ENCODE results near the gene TMEM86B.

The TMEM86B gene

DNA sequence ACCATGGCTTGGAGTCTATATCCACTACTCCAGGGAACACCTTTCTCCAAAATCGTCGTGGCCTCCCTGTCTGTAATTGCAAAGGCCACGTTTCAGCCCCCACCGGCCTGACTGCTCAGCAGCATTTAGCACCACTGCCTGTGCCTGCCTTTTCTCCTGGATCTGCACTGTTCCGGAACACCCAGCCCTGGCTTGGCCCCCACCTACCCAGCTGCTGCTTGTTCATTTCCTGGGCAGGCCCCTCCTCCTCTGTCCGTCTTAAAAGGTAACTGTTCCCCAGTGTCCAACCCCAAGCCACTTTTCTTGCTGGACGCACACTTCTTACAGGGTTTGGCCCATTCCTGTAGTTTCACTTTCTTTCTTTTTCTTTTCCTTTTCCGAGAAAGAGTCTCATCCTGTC is 39.9 kb downstream of the TMEM86B start:
- no peak overlapping the region for H3K4me3 ChIP-seq (ENCODE audit: low read depth, low read length)
- no peak for DNase-seq (ENCODE audit: low read depth)

DNA sequence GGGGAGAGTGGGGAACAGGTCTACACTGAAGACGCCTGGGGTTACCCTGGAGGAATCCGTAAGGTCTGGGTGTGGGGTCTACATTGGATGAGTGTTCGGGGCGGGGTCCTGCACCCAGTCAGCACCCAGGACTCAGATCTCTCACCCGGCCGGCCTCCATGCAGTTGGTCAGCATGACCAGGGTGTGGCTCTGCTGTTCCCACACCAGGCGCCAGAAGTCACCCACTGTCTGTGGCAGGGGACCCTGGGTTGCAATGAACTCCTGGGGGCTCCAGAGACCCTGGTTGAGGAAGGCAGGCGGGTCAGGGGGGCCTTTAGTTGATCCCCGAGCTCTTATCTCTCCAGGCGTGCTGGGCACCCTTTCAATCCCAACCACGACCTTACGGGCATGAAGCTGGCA is 42.5 kb downstream of the TMEM86B start:
- DNase-seq (ENCODE audit: low read depth): no peak
- H3K4me3 ChIP-seq (ENCODE audit: low read depth, low read length): no peak overlapping the region

DNA sequence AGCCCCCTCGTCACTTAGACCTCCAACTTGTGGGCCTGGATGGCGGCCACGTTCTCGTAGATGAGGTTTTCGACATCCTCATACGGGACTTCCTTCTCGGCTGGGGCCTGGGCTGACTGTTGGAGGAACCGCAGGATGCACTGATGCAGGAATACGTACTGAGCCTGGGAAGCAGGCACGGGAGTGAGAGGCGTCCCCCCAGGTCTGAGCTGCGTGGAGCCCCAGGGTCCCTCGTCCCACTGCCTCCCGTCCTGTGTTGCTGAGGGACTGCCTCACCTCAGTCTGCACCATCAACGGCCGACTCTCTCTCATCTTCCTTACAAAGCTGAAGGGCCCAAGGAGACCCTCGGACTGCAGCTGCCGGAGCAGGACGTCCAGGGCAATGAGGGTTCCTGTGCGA is 46.8 kb downstream of the TMEM86B start:
- H3K4me3 ChIP-seq (ENCODE audit: low read depth, low read length): no peak overlapping the region
- no peak for DNase-seq (ENCODE audit: low read depth)

DNA sequence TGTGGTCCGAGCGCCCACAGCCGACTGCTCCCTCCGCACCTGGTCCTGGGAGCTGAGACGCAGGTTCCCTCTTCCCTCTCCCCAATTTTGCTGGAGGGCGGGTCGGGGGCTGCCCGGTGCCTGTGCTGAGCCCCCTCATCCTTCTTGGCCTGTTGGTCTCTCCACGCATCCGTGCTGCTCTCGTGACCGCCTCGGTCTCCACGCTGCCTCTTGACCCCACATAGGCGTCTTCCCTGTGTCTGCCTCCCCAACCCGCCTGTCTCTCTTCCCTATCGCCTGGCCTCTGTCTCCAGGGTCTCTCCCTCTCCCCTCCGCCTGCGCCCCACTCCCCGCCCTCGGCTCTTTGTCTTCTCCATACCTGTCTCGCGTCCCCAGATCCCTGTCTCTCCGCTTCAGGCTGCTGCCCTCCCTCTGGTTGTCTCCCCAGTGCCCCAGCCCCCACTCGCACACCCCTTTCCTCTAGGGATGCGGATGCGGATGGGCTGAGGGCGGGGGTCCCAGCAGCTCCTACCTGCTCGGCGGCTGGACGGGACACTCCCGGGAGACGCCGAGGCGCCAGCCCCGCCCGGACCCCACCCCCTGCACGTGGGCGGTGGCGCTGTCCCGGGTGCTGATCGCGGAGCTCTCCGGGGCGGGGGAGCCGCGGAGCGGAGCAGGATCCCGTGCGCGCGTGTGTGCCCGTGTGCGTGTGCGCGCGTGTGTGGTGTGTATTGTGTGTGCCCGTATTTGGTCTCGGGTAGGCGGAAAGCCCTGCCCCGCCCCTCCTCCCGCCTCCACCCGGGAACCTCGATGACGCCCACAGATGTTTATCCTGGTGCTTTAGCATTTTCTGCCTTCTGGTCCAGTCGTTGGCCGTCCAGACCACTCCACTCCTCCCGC is 48.7 kb downstream of the TMEM86B start, which contains the start of gene SYT5:
Gene SYT5, minus strand, starts transcription at position 684 of the 879 bp plus-strand sequence. CDS start 1,248 bp downstream, outside the sequence.
- DNase-seq (ENCODE audit: low read depth): no peak
- peak within 1 kb of the TSS; percentile 50 for H3K4me3 ChIP-seq (ENCODE audit: low read depth, low read length)

DNA sequence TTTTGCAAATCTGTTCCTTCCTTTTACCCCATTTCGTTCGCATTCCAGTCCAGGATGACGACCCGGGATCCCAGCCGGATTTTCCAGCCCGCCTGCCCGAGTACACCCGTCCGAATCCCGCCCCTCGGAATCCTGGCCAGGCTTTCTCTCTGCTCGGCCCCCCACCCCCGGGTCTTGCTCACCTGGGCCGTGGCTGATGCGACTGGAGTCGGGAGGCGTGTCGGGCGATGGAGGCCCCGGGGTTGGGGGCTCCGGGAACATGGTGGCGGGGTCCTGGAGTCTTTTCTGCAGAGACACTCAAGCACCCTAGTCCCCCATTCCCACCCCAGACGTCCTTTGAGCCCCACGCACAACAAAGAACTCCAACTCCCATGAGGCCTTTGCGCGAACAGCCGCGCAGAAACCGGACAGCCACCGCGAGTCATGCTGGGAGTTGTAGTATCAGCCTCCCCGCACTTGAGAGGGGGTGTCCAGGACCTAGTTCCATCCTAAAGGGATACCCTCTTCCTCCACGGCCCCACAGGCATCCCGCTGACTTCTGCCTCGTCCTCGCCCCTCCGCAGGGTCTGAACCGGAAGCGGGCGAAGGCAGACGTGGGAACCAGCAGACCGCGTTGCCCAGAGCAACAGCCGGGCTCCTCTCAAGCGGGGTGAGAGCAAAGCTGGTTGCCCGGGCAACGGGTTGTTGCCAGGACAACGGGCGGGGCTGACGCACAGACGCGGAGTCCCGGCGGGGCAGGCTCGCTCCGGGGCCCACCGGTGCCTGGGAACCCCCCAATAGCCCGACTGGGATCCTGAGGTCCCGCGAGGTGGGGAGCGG is 49.6 kb downstream of the TMEM86B start:
- DNase-seq (ENCODE audit: low read depth): peak; percentile 43

More for the DNA sequence above, 49.6 kb downstream of the TMEM86B start:
- peak overlapping the region; percentile 50 for H3K4me3 ChIP-seq (ENCODE audit: low read depth, low read length)
